HG03439 (cell line): Measurements from ENCODE around the gene FCER1G.
"Not testable (repeated sequence)": the region's sequence is repeated elsewhere in the genome, so short reads cannot be mapped to it uniquely, and the experiment has no call there.

Source experiments
- ATAC-seq: cut with Tn5 transposase; IDR thresholded peaks from one replicate; pipeline ENCODE4 v1.9.1; 2021; ENCODE audit warnings: mild to moderate bottlenecking, moderate library complexity; ENCODE audit not compliant: unreplicated experiment

Gene FCER1G

DNA sequence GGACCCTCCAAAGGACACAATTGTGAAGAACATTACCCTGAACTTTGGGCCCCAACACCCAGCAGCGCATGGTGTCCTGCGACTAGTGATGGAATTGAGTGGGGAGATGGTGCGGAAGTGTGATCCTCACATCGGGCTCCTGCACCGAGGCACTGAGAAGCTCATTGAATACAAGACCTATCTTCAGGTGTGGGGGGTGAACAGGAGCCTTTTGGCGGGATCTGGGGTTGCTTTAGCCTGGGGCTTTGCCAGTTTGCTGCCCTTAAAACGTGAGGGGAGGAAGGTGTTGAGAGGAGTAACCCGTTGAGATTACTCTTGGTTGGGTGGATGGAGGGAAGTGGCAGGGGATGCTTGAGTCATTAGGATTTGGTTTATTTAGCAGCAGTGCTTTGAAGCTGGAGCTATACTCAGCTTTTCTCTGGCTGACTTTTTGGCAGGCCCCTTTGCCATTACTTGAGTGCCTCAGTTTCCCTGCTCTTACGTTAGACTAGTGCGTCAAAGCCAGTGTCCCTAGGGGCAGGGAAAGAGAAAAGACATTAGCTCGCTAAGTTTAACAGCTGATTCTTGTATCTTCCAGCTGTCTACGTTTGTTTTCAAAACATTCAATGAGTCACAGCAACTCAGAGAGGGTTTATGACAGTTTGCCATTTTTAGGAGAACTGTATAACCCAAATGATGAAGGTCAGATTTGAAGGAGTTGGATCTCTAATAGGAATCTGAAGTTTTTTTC, 8.5 kb upstream of the FCER1G start:
- ATAC-seq: no peak

DNA sequence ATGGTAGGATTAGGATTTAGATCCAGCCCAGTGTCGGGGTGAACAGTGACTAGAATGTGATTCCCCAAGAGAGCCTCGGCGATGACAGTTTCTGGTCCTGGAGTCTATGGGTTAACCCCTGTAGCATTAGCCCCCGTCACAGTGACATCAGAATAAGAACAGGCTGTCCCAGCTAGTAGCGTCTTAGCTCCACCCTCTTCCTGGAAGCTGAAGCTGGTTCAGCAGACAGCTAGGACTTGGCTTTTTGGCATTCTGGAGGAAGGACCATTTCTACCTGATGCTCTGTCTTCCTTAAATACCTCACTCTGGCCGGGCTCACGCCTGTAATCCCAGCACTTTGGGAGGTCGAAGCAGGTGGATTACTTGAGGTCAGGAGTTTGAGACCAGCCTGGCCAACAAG, 7.9 kb upstream of the FCER1G start:
- ATAC-seq: no peak

DNA sequence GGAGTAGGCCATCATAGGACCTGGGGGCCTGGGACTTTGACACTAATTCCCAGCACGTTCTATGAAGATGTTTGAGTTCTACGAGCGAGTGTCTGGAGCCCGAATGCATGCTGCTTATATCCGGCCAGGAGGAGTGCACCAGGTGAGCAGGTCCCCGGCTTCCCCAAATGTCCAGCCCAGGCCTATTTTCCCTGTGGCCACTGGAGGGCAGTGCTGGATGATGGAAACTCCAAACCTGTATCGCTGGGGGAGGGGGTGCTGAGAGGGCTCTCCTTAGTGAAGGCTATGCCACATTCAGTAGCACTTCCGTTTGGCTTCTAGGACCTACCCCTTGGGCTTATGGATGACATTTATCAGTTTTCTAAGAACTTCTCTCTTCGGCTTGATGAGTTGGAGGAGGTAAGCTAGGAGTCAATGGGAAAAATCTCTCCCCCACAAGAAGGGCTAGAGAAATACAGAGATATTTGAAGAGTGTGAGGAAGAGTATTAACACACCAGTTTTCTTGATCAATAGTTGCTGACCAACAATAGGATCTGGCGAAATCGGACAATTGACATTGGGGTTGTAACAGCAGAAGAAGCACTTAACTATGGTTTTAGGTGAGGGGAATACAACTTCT, 5.2 kb upstream of the FCER1G start:
- ATAC-seq: peak; percentile 55

- no peak for ATAC-seq
These were observed 726 bp upstream of the FCER1G start for GRCh38 chr1:161214369-161214768.

- ATAC-seq: peak; percentile 77
These were observed 2.0 kb downstream of the FCER1G start for GRCh38 chr1:161216945-161217712.

DNA sequence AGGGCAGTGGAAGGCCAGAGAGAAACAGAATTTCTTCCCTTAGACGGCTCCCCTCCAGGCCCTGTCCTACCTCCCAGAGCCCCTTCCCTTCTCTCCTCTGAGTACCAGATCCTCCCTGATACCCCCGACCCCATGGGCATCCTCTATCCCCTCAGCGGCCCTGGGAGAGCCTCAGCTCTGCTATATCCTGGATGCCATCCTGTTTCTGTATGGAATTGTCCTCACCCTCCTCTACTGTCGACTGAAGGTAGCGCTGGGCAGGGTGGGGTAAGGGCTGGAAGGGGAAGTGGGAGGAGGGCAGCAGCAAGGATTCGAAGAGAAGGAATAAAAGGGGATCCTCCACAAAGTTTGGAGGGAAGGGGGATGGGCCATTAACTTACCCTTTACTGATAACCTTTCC, 2.7 kb downstream of the FCER1G start:
- ATAC-seq: peak; percentile 16

DNA sequence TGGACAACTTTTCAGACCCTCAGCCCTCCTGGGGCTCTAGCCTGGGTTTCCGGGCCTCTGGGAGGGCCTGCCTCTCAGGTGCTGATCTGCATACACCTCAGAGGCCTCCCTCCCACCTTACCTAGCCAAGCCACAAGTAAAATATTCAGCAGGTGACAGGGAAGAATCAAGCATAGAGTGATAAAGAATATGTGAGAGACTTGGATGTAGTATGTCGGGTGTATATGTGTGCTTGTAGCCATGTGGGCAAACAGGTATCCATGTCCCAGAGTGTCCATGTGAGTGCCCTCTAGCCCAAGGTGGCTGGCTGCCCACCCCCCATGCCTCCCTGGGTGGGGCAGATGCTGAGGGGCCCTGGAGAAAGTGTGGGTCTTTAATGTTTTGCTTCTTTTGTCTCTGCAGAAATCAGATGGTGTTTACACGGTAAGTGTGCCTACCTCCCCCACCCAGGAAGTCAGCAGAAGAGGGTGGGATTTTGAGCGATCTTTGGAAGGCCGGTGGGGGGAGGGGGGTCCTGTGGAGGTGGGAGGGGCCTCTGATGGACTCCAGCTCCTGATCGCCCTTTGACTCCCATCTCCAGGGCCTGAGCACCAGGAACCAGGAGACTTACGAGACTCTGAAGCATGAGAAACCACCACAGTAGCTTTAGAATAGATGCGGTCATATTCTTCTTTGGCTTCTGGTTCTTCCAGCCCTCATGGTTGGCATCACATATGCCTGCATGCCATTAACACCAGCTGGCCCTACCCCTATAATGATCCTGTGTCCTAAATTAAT, 3.4 kb downstream of the FCER1G start:
- no peak for ATAC-seq

GRCh38 chr1:161219078-161219892, 4.2 kb downstream of the FCER1G start:
- ATAC-seq: no peak

GRCh38 chr1:161220002-161220401, 4.9 kb downstream of the FCER1G start:
- no peak for ATAC-seq

DNA sequence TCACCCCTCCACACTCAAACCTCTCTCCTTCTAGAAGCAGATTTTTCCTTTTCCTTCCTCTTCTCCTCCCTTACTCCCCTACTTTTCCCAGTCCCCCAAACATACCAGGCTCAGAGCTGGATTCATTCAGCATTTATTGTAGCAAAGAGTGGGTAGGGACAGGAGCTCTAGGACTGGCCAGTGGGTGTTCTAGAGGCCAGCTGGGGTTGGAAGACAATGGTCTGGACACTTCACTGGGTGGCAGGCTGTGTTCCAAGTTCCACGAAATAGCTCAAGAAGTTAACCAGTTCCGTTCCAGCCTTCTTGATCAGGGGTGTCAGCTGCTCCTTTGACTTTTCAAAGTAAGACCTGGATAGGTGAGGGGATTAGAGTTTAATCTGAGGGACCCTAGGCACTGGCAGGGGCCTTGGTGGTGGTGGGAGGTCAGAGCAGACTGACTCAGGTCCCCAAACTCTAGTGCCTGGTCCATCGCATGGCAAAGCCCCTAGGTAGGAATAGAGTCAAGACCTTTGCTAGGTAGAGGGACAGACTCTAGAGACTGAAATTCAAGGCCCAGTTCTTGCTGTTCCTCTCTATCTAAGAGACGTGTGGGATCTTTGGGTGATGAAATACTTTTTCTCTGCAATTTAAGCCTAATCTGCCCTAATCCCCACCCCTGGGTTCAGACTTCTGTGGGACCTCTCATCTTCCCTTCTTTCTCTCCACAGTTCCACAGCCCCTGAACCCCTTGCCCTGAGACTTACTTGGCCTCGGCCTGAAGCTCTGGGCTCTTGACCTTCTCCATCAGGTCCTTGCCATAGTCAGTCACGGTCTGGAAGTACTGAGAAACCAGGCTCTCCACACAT, 7.3 kb downstream of the FCER1G start:
- ATAC-seq: no peak

DNA sequence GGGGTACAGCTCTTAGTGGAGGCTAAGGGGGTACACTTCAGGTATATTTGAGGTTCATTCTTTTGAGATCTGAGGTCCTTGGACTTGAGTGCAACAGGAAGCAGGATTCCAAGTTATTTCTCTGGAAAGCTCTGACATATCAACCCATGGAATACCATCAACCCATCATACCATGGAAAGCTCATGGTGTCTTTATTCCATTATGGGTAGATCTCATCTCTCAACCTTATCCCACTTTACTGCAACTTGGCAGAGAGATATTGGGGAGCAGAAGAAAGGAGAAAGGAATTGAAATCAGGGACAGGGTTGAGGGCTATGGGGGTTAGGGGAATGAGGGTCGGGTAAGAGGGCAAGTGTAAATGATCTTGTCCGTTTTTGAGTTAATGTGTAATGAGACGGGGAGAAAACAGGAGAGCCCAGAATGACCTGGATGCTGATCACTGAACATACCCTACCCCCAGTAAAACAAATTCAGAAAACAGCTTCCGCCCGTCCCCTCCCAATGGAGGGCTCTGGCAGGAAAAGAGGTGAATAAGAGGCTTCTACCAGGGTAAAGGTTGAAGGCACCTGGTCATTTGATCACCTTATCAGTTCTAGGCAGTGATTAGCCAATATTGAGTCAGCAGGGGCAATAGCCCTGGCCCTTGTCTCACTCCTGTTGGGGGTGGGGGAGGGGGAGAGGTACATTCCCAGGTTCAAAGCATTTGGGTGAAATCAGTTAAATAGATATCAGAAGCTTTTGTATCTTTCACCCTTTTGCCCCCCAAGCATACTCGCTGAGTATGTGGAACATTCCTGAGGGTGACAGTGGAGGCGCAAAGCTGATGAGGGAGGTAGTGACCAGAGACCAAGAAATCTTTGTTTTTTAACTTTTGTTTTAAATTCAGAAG, 9.0 kb downstream of the FCER1G start:
- ATAC-seq: no peak

- ATAC-seq: not testable (repeated sequence)
These were observed 9.6 kb downstream of the FCER1G start for GRCh38 chr1:161224695-161225087.

GRCh38 chr1:161225178-161225533, 10.1 kb downstream of the FCER1G start:
- ATAC-seq: no peak

DNA sequence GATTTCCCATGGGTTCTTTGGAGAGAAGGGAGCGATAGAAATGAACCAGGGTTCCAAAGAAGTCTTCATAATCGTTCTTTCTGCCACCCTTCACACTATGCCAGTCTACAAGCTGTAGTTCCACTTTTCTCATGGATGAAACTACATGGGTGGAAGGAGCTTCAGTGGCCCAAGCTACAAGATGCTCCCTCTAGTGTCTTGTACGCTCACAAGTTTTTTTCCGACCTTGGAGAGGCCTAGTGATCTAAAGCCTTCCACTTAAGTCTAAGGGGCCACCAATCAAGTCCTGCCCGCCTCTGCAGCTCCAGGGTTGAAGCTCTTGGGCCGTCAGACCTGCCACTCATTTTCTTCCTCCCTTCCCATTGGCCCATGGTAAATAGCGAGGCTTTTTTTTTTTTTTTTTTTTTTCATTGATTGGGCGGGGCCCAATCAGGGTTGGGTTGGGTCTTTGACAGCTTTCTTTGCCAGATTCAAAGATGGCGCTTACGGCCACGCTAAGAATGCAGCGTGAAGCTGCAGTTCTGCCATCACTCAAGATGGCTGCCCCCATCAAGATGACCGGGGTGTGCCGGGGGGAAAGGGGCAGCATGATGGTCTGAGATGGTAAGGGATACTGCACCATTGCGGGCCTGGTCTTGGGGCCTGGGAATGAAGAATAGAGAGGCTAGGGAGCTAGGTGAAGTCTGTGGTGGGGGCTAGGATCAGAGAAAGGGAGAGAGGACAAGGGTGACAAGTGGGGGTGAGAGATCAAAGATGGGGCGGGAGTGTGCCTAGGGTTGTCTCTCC, 10.6 kb downstream of the FCER1G start, which contains the start of gene TOMM40L:
TSS of gene TOMM40L (plus strand) at position 527 of the 786 bp plus-strand sequence. CDS start 430 bp downstream, outside the sequence.
- ATAC-seq: peak; percentile 93

- ATAC-seq: peak; percentile 1
These were observed 11.2 kb downstream of the FCER1G start for GRCh38 chr1:161226320-161226711.

- ATAC-seq: no peak
These were observed 11.7 kb downstream of the FCER1G start for GRCh38 chr1:161226759-161227158.

- peak; percentile 44 for ATAC-seq
These were observed 12.2 kb downstream of the FCER1G start for GRCh38 chr1:161227196-161227871.
